ENCODE results near the gene DENND6B.

DENND6B gene

DNA sequence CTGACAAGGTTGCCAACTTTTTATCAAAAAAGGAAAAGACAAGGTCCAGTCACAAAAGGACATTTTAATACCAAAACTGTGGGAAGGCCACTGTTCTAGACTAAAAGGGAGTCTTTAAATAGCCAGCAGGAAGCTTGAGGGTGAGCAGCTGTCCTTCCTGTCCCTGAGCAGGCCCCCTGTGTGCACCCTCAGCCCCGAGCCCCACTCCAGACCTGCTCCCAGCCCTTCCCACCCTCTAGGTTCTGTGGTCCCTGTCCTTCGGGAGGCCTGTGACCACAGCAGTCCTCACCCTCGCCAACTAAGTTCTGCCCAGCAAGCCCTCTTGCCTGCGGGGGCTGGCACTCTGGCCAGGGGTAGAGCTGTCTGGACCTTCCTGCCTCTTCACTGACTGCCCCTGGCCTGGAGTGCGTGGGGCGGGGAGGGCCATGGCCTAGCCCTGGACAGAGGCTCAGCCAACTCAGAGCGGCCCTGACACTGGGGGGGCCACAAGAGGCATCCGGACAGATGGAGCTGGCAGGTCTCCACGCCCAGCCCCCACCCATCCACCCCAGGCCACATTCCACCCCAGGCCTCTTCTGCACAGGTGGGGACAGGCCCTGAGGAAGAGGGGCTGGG, 17.7 kb downstream of the DENND6B start:
- peak overlapping the region; percentile 30; the same call in 1 of the 2 replicates for H3K27ac ChIP-seq
- TF ChIP-seq, protein P1, sequence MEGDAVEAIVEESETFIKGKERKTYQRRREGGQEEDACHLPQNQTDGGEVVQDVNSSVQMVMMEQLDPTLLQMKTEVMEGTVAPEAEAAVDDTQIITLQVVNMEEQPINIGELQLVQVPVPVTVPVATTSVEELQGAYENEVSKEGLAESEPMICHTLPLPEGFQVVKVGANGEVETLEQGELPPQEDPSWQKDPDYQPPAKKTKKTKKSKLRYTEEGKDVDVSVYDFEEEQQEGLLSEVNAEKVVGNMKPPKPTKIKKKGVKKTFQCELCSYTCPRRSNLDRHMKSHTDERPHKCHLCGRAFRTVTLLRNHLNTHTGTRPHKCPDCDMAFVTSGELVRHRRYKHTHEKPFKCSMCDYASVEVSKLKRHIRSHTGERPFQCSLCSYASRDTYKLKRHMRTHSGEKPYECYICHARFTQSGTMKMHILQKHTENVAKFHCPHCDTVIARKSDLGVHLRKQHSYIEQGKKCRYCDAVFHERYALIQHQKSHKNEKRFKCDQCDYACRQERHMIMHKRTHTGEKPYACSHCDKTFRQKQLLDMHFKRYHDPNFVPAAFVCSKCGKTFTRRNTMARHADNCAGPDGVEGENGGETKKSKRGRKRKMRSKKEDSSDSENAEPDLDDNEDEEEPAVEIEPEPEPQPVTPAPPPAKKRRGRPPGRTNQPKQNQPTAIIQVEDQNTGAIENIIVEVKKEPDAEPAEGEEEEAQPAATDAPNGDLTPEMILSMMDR (conservative IDR thresholded peaks at IDR 0.05) = no peak
- TF ChIP-seq ZFX (IDR thresholded peaks at IDR 0.05) = no peak

DNA sequence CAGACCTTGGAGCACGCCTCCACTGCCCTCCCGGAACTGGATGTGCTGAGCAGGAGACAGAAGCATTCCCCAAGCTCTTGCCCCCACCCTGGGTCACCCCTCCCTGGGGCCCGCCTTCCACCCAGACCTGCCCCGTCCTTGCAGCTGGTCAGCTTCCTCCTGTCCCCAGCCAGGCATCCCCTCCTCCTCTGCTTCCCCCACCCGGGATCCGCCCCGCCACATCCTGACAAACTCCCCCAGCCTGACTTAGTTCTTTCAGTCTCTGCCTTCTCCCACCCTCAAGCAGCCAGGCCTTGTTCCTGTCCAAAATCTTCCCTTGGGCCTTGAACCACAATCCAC, 18.2 kb downstream of the DENND6B start:
- peak overlapping the region; percentile 30 for H3K27ac ChIP-seq
- TF ChIP-seq, protein P1 (conservative IDR thresholded peaks at IDR 0.05) = no peak
- no peak for TF ChIP-seq ZFX (IDR thresholded peaks at IDR 0.05)

DNA sequence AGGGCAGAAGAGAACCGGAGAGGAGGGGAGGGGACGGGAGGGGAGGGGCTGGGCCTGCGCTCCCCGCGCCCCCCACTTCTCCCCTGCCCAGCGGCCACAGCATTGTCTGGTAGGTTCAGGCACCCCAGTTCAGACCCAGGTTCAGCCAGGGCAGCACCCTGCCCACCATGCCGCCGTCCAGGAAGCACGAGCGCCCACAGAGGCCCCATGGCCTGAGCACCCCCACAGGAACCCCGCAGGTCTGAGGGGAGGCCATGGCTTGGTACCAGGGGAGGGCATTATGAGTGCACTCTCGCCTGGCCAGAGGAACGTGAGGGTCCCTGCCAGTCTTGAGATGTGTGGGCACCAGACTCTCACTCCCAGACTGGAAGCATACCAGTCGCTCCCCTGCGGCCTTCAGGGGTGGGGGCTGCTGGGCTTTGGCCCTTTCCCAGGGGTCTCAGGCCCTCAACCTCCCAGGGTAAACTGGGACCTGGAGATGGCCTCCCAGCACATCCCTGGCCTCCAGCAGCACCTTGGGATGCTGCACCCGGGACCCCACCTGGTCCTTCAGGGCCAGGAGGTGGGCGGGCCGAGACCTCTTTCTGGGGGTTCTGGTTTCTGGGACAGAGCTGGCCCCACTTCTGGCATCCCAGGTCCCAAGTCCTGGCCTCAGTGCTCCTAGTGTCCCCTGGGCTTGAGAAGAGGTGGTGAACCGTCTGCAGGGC, 18.8 kb downstream of the DENND6B start:
- H3K27ac ChIP-seq = peak overlapping the region; percentile 30
- TF ChIP-seq, protein P1 (conservative IDR thresholded peaks at IDR 0.05) = no peak
- no peak for TF ChIP-seq ZFX (IDR thresholded peaks at IDR 0.05)

DNA sequence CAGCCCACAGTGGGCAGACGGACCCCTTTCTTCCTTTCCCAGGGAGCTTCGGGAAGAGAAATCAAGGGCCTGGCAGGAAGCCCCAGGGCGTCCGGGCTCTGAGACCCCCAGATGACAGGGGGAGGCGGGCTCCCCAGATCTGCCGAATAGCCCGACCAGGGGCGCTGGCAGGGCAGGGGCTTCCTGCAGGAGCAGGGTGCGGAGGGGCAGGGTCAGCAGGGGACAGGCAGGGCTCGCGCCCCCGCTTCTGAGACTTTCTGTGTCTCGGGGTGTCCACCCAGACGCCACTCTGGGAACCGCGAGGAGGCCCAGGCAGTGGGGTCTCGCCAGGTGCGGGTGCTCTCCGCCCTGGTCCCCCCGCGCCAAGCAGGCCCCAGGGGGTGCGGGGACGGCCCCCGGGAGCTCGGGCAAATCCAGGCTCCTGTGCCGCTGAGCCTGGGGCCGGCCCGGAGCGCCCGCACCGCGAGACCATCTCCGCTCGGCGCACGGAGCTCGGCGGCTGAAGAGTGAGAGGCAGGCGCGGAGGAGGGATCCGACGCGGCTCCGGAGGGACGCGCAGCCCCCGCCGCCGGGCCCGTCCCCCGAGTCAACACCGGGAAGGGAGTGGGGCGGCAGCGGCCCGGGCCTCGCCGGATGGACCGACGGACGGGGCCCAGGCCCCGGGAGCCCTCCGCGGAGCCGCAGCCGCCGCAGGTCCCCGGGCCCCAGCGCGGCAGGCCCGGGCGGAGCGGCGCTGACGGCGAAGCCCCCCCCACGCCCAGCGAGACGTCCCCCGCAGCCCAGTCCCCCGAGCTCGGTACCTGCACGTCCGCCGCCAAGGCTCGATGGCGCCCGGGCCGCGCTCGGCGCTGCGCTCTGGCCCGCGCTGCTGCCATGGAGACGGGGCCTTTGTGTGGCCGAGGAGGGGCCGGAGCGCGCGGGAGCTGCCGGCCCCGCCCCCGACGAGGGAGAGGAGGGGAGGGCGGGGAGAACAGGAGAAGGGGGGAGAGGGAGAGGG, 19.8 kb downstream of the DENND6B start, which contains the start of gene PLXNB2:
Gene PLXNB2 (minus strand): TSS at position 894 of the 997 bp plus-strand sequence. CDS start 17,062 bp downstream, outside the sequence.
- TF ChIP-seq, protein P1 (conservative IDR thresholded peaks at IDR 0.05) = no peak
- peak; percentile 97 for TF ChIP-seq ZFX (IDR thresholded peaks at IDR 0.05)
- peak within 1 kb of the TSS; percentile 98 for H3K27ac ChIP-seq

DNA sequence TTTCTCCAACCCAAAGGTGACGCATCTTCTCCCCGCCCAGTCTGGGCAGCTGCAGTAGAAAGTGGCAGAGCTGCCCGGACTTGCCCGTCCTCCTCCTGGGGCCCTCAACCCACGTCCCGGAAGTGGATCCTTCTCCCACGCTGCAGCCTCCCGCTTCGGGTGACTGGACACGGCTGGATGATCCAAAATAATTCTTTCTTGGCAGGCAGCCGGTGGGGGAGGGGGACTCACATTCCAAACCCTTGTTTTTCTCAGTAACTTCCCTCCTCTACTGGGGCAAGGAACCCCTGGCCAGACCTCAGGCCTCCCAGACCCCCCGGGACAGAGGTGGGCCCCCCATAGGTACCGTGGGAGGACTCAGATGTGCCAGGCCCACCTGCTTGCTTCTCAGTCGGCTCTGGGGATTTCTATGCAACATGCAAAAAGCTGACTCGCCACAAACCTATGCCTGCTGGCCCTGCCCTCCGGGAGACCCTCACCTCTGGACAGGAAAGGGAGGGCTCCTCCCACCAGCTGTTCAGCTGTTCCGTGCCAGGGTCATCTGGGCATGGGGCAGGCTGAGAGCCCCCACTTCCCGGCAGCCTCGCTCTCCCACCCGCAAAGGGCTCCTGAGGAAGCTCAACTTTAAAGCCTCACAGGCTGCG, 20.8 kb downstream of the DENND6B start:
- H3K27ac ChIP-seq = peak overlapping the region; percentile 98

DNA sequence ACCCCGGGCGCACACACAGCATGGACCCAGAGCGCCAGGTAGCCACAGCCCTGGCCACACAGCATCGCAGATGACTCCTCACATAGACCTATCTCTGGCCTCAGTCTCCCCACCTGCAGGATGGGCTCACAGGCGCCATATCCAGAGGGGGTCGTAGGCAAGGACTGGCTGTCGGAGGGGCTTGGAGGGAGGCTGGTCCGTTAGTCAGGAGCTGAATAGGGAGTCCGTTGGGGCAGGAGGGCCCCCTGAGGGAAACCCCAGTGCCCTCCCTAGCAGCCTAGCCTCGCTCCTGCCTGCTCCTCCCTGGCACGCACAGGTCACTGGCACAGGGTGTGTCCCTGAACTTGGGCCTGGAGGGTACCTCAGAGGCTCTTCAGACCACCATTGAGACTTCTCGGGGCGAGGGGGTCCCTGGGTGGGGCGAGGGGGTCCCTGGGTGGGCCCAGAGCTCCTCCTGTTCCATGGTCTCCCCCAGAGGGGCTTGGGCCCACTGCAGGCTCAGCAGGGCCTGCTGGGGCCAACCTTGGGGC, 21.4 kb downstream of the DENND6B start:
- TF ChIP-seq, protein P1 (conservative IDR thresholded peaks at IDR 0.05) = no peak
- 0 out of 2 replicates have a peak, but pooled peaks have one; percentile 24 for TF ChIP-seq ZFX (IDR thresholded peaks at IDR 0.05)
- H3K27ac ChIP-seq = peak overlapping the region; percentile 98

More for the DNA sequence above, 20.8 kb downstream of the DENND6B start:
- TF ChIP-seq, protein P1 (conservative IDR thresholded peaks at IDR 0.05) = no peak
- TF ChIP-seq ZFX (IDR thresholded peaks at IDR 0.05) = no peak

Data from C4-2B (cell line).